Posterior vena cava (tissue), 2 donors: ENCODE data around the gene SCUBE1. TPM values are rescaled to one million over a fixed set of nuclear protein-coding genes. Genes with fewer than 3 reads are reported as not detected.

Source experiments
- DNase-seq: peaks from one replicate; pipeline ENCODE4 v3.0.0-alpha.2; 2020; ENCODE audit warnings: low spot score
- intact Hi-C, 2 donors: fragments of 100-400 bp; cut with DNase I; formaldehyde crosslinking; loops; one replicate each; pipeline versions ENCODE4 v1.14.1 to v1.14.2; 2022 to 2023
- total RNA-seq, 2 donors: library from RNA; stranded (reverse); fragmentation: NEBNext Ultra II Directional; extraction: Animal tissue kit (Norgen Biotek cat#: 25700); gene quantifications; one replicate each; pipeline ENCODE4 v1.2.1, GENCODE V29; 2021
- donor health status: DM: yes; HTN: yes; CAD: no.
- donor health status: DM: yes; HTN: yes; CAD: no.

SCUBE1 gene
- total RNA-seq, 2 donors from 2014 or later, result 0.79 to 1.1 TPM

DNA sequence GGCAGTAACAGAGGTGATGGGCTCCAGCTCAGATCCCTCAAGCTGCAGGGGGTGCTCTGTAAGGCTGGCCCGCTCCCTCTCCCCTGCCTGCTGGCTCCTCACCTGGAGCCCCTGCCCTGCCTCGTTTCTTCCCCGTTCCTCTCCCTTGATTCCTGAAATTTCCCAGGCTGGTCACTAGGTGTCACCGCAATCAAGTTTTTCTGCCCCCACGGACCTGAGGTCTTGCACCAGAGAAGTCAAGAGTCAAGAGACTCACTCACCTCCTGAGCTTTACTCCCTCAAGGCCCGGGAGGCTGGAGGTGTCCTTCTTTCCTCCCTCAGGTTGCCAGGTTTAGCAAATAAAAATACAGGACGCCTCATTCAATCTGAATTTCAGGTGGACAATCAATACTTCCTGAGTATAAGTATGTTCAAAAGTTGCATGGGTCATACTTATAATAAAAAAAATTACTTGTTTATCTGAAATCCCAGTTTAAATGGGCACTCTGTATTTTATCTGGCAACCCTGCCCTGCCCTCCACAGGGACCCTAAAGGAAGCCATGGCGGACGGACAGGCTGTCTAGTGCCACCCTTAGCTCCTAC lies 69.2 kb downstream of the SCUBE1 start:
- DNase-seq, result no peak
- intact Hi-C loops, result loop anchor here (2.0 kb wide), 3 partner anchors 69 to 109 kb away; partner anchors contain the start of gene SCUBE1 (in 1 of the 2)

DNA sequence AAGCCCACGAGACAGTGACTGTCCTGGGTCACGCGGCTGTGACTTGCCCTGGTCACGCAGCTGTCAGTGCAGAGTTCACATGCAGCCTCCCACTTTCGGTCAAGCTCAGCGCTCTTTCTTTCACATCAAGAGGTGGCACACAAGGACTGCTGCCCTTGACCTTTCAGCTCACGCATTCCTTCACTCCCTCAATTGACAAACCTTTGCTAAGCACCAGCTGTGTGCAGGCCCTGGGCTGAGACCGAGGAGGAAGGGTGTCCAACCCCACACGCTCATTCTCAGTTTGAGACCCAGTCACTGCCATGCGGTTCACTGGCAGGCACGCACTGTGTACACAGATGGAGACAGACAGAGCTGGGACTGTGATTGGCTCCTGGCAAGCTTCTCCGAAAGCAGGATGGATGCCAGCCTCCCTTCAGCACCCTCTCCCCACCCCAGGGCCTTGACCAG lies 70.3 kb downstream of the SCUBE1 start:
- intact Hi-C loops, result loop anchor here in 1 of 2 donors (2.0 kb wide), 1 partner anchor 70 kb away; the partner anchor contains the start of gene SCUBE1
- no peak for DNase-seq

DNA sequence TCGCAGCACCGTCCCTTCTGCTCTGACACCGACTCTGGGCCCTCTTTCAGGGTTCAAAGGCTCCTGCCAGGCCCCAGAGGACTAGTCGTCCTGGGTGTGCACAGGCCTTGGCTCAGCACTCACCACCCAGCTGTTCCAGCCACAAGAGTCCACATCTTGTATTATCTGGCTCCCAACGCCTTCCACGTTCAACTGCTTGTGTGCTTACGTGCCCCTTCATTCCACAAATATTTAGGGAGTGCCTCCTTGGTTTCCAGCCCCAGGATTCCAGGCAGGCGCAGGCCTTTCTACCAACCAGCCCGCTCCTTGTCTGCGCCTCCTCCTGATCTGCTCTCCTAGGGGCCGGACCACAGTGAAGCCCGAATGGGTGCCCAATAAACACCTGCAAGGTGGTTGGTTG lies 70.9 kb downstream of the SCUBE1 start:
- DNase-seq, result no peak
- intact Hi-C loops, result loop anchor here in 1 of 2 donors (2.0 kb wide), 1 partner anchor 70 kb away; the partner anchor contains the start of gene SCUBE1

DNA sequence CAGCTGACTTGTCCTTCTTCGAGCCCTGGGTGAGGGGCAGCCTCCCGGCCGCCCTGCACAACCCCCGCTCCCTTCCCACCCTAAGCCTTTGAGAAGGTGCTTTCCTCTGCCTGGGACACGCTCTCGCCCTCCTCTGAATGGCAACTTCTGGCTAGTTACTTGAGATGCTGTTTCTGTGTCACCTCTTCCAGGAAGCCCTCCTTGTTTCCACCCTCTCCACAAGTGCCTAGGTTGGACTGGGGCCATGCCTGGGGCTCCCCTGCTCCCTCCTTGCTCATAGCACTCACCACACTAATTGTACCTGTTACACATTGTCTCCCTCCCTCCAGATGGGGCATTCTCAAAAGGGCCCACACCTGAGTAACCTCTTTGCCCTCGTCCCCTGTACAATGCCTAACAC lies 72.2 kb downstream of the SCUBE1 start:
- DNase-seq, result no peak
- intact Hi-C loops, result no loop called here

DNA sequence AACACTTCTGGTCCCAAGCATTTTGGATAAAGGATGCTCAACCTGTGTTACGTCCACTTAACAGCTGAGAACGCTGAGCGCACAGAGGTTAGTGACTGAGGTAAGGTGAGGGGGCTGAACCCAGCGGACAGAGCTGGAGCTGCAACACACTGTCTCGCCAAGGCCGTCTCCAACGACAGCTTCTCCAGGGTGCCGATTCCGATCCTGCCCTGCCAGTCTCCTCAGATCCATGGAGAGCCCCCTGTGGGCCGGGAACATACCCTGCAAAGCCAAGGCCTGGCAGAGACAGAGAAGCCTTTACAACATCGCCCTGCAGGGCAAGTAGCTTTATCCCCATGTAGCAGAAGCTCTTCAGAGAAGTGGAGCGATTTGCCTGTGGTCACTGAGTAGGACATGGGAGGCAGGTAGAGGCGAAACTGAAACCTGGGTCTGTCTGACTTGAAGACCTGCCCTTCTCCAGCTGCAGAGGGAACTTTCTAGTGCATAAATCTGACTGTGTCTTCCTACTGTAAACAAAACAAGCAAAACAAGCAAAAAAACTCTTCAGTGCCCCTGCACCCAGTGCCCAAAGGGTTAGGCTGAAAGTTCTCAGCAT lies 72.8 kb downstream of the SCUBE1 start:
- intact Hi-C loops, result no loop called here
- no peak for DNase-seq

DNA sequence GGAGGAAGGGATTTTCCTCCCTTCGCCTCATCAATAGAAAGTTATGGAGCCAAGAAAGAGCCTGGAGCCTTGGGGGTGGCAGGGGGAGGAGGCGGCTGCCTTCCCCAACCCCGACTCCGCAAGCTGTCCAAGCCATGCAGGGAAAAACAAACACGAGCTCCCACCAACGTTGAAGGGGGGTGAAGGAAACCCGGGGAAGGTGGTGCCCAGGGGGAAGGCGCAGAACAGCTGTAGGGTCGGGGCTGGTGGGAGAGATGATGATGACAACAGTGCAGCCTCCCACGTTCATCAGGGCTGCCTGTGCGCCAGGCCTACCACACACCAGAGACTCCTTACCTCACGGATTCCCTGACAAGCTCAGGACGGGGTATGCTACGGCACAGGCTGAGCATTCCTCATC lies 73.5 kb downstream of the SCUBE1 start:
- intact Hi-C loops, result no loop called here
- DNase-seq, result no peak

DNA sequence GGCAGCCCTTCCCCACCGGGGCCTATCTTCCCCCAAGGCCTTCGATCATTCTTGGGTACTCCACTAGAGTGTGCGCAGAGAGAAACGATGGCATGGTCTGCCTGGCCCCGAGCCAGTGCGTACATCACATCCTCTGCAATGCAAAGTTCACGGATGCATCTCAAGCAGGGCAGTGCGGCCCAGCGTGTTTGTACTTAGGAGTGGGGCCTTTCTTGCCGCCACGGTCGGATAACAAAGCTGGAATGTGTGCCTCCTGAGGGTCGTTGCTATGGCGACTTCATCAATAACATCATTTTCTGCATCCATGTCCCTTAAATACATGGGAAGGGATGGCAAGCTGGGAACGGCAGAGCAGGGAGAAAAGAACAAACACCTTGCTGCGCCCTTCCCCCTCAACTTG lies 73.9 kb downstream of the SCUBE1 start:
- DNase-seq, result no peak
- intact Hi-C loops, result no loop called here

DNA sequence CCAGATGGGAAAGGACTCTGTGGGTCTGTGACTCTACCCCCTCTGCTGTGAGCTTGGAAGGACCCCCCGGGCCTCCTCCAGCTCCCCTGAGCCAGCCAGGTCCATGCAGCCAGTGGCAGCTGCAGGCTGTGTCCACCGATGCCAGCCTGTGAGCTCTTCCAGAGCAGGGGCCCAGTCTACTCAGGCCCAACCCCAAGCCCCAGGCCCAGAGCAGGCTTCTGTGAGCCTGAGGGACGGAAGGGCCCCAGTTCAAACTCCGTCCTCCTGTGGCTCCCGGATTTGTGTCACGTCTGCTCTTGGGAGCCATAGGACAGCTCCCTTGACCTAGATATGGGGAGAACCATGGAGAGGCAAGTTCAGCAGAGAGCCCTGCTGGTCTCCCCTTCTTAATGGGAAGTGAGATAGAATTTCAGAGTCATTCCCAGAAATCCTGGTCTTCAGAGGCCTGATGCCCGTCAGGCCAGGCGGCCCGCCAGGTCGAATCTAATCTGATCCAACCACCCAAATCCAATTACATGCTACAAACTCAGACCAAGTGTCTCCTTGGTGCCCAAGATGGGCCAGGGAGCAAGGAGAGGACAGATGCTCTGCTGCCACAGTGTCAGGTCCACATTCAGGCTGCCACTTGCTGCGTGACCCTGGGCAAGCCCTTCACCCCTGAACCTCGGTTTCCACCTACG lies 75.1 kb downstream of the SCUBE1 start:
- no peak for DNase-seq
- intact Hi-C loops, result no loop called here

DNA sequence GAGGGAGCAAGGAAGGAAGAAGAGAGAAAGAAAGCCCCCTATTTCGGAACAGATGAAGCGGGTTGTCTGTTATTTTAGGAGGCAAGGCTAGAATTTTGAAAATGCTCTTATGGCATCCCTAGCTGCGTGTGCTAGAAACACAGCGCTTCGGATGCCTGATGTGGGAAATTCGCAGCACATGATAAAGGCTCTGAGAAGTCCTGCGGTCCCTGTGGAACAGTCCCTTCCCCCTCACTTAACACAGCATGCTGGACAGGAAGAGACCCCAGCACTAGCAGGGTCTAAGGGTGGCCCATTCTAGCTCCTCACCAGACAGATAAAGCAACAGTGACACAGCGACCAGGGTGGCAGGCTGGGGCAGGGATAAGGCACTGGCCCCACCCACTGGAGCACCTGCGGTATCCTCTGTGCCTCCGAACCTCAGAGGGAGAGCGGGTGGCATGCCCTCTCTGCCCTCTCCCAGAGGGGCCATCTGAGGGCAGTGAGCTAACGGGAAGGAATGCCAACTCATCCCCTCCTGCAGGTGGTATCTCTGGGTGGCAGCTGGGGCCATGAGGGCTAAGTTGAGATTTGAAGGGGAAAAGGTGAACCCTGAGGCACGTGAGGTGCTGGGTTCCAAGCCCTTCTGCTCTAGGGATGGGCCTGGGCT lies 75.7 kb downstream of the SCUBE1 start:
- DNase-seq, result no peak
- intact Hi-C loops, result no loop called here

DNA sequence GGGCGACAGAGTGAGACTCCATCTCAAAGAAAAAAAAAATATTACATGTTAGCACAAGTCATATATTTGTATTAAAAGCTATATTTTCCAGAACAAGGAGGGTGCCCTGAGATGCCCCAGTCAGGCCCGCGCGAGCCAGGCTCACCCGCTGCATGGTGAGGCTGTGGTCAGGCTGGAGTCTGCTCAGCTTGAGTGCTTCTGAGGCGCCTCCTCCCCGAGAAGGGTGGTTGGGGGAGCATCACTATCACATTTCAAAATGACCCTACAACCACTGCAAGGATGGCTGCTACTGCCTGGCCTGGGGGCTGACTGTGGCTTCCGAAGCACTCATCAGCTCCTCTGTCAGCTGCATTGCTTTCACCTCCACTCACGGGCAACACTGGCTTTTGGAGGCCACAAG lies 77.1 kb downstream of the SCUBE1 start:
- DNase-seq, result no peak
- intact Hi-C loops, result no loop called here

DNA sequence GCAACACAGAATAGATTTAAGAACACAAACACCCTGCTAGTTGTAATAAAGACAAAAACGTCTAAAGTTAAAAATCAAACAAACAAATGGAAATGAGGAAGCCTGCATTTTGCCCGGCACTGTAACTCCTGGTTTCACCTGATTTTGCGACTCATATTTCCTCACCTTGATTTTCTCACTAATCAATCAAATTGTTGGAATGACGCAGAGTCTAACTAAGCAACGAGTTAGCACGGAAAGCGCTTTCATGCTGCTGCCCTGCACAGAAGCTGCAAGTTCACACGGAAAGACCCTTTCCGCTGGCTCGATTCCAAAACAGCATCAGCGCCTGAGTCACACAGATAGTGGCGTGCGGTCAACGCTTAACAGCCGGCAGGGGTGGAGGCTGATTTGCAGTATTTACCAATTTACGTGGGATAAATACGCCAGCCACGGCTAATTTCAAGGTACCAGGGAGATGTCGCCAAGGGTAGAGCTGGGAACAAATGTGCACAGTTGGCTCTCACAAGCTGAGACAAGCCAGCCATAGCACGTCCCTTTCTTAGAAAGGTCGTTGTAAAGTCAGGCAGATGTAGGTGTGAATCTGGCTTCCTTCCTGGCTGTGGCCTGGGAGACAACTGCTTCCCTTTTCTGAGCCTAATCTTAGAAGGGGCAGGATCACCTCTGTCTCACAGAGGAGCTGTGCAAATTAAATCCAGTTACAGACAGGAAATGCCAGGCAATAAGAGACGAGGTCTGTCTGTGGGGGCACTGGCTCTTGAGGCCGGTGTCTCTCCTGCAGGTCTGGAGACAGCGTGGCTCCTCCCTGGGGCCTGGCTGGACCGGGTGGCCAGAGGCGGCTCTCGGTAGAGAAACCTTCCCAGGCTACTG lies 79.3 kb downstream of the SCUBE1 start:
- DNase-seq, result peak; percentile 87
- intact Hi-C loops, result no loop called here

DNA sequence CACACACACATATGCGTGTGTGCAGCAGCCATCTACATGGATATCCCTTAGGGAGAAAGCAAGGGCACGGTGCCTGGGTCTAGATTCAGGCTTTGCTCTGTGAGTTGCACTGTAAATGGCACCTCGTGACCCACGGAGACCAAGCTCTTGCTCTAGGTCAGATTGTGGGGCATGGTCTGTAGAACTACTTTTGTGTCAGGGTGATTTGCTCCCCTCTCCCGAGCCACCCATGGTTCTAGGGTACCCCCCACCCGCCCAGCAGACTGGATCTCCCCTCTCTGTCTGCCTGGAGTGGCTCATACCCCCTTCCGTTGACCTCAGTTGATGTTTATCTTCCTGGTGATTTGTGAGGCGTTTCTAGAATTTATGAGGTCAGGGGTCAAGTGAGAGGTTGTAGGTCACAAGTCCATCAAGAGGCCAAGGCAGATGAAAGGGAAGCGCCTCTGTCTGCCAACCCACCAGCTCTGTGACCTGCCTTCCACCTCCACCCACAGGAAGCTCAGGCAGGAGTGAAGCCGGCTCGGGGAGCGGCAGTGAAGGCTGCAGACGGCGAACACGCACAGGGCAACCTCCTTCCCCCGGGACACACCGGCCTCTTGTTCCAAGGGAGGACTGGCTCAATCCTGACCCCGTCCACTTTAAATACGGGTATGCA lies 80.1 kb downstream of the SCUBE1 start:
- no peak for DNase-seq
- intact Hi-C loops, result no loop called here

DNA sequence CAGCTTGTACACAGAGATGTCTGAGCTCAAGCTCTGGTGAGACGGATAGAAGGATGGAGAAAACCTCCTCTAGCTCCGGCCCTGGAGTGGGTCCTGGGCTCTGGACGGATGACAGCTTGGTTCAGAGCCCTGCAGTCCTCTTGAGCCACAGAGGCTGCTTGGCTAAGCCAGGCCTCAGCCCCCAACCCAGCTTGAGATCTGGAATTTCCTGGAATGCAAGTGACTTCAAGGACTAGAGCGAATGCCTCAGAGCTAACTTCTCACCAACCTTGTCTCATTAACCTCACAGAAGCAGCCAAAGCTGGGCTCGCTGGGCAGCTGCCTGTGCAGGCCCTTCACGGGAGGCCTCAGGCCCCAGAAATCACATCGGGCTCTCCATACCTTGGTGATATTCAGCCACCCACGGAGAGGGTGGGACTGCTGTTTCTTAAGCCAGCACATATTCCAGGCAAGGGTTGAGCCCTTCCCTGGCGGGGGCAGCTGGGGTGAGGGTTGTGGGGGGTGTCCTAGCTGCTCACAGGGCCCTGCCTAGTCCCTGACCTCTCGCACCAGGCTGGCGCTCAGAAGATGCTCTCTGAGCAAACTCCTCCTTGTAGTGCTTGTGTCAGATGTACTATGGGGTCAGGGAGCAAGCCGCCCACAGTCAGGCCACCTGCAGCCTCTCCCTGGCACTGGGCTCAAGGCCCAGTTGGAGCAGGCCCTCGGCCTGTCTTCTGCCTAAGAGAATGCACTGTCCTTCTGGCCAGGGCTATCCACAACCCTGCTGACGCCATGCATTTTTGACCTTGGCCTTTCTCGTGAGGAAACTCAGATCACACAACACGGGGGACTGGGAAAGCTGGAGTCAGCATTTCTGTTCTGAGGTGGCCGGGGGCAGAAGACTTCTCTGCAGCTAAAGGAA lies 82.6 kb downstream of the SCUBE1 start:
- intact Hi-C loops, result no loop called here

DNA sequence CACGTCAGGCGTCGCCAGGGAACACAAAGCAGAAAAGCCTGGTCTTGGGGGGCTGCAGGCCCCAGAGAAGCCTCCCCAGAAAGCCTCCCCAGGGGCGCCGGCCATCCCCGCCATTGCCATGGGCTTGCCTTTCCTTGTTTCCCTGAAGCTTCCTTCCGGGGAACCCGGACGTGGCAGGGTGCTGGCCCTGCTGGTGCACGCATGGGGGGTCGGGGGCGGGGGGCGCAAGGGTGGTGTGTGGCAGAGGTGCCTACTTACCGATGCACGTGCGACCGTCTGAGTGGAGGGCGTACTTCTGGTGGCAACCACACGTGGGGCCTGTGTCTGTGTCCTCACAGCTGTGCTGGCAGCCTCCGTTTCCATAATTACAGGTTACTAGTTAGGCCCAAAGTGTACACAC lies 85.2 kb downstream of the SCUBE1 start:
- no peak for DNase-seq
- intact Hi-C loops, result loop anchor here in 1 of 2 donors (5.0 kb wide), 1 partner anchor 44 kb away; no protein-coding TSS in a partner anchor

More for the DNA sequence above, 82.6 kb downstream of the SCUBE1 start:
- no peak for DNase-seq

DNA sequence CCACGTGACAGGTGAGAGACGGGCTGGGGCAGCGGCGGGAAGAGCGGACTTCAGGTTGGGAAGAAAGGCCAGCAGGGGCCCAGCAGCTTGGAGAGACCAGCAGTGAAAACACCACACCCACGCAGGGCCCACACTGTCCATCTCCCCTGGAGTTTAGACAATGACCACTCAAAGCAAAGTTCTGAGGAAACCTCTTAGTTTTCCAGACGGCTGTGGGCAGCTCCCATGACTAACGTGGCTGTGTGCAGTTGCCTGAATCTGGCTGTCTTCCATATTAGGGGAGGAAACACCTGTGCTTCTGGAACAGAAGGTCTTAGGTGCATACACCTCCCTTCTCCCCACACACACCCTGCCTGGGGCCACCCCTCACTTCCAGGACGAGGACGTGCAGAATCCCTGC lies 85.6 kb downstream of the SCUBE1 start:
- no peak for DNase-seq
- intact Hi-C loops, result loop anchor here in 1 of 2 donors (5.0 kb wide), 1 partner anchor 45 kb away; no protein-coding TSS in a partner anchor

DNA sequence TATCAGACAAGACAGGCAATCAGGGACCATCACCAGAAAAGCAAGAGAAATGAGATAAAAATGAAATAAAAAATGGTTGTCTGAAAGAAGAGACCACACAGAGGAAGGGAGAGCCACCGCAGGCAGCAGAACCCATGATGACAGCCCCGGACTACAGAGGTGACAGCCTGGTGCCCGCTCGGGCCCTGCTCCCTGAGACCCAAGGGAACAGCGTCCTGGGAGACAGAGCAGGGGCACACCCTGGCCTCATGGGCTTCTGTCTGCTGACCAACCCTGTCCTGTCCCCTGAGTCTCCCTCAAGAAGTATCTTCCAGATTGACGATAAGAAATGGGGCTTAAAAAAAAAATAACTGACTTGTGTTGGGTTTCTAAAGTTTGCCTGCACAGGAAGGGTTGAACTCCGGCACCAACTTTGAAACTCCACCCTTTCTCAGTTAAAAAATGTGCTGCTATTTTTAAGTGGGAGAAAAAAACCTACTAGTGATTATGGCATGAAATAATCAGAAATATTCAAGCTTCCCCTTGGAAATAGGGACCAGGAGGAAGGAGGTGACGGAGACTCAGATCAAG lies 86.1 kb downstream of the SCUBE1 start:
- intact Hi-C loops, result loop anchor here in 1 of 2 donors (5.0 kb wide), 1 partner anchor 45 kb away; no protein-coding TSS in a partner anchor
- DNase-seq, result no peak

DNA sequence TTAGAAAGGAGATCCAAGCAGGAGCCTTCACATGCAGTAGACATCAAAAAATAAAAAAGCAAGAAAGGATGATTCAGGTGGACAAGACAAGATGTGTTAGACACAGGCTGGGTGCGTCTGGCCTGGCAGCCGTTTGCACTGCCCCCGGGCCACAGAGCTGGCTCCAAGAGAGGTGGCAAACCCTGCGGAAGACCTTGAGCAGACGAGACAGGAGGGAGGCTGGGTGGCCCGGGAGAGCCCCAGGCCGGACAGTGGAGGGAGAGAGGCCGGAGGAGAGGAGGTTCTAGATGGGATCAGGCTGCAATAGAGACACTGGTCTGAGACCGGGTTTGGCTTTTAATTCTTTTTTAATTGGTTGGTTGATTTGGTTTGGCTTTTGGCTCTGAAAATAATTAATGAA lies 86.6 kb downstream of the SCUBE1 start:
- intact Hi-C loops, result loop anchor here in 1 of 2 donors (5.0 kb wide), 1 partner anchor 46 kb away; no protein-coding TSS in a partner anchor
- DNase-seq, result no peak
